HG03469 (cell line): Measurements from ENCODE around the gene USP9X.
"Not testable (repeated sequence)": the region's sequence is repeated elsewhere in the genome, so short reads cannot be mapped to it uniquely, and the experiment has no call there.

ENCODE experiments used
- ATAC-seq: cut with Tn5 transposase; IDR thresholded peaks from one replicate; pipeline ENCODE4 v1.9.1; 2021; ENCODE audit warnings: mild to moderate bottlenecking, moderate library complexity, moderate number of reproducible peaks; ENCODE audit not compliant: unreplicated experiment

The USP9X gene

GRCh38 chrX:41084893-41085511 is at the start of gene USP9X:
TSS of gene USP9X (plus strand) at chrX:41085445. CDS start at chrX:41123629, 38,184 bp downstream.
- peak; percentile 15 for ATAC-seq

GRCh38 chrX:41035582-41035981 is 49.7 kb upstream of the USP9X start:
- ATAC-seq, result no peak

GRCh38 chrX:41036668-41037326 is 48.4 kb upstream of the USP9X start:
- ATAC-seq, result no peak

GRCh38 chrX:41043196-41043595 is 42.0 kb upstream of the USP9X start:
- no peak for ATAC-seq

GRCh38 chrX:41043674-41044345 is 41.4 kb upstream of the USP9X start:
- no peak for ATAC-seq

- ATAC-seq, result no peak
Measured at GRCh38 chrX:41045960-41046567, 39.2 kb upstream of the USP9X start.

GRCh38 chrX:41047878-41048534 is 37.2 kb upstream of the USP9X start:
- no peak for ATAC-seq

GRCh38 chrX:41050359-41050758 is 34.9 kb upstream of the USP9X start:
- ATAC-seq, result no peak

- no peak for ATAC-seq
Measured at GRCh38 chrX:41051288-41051687, 34.0 kb upstream of the USP9X start.

- no peak for ATAC-seq
Measured at GRCh38 chrX:41055740-41056139, 29.5 kb upstream of the USP9X start.

GRCh38 chrX:41063276-41063675 is 22.0 kb upstream of the USP9X start:
- ATAC-seq, result not testable (repeated sequence)

GRCh38 chrX:41064018-41064417 is 21.2 kb upstream of the USP9X start:
- no peak for ATAC-seq

- no peak for ATAC-seq
Measured at GRCh38 chrX:41066391-41066790, 18.9 kb upstream of the USP9X start.

- ATAC-seq, result no peak
Measured at GRCh38 chrX:41066969-41067368, 18.3 kb upstream of the USP9X start.

GRCh38 chrX:41067721-41068120 is 17.5 kb upstream of the USP9X start:
- ATAC-seq, result no peak

- no peak for ATAC-seq
Measured at GRCh38 chrX:41076742-41077141, 8.5 kb upstream of the USP9X start.

- no peak for ATAC-seq
Measured at GRCh38 chrX:41081821-41082220, 3.4 kb upstream of the USP9X start.

- ATAC-seq, result no peak
Measured at GRCh38 chrX:41082783-41083182, 2.5 kb upstream of the USP9X start.

- ATAC-seq, result peak; percentile 60
Measured at GRCh38 chrX:41084044-41084892, 977 bp upstream of the USP9X start.

GRCh38 chrX:41085512-41085877 is 250 bp downstream of the USP9X start:
- ATAC-seq, result no peak
